NCI-H187 (cell line): ENCODE data around the gene IPPK.

Experiments used
- DNase-seq, 2 experiments: peaks; one replicate each; lab custom pipeline; 2025; lab: John Stamatoyannopoulos, UW

IPPK gene

GRCh38 chr9:92669890-92670708 lies at the start of gene IPPK:
IPPK (minus strand) TSS chr9:92670131; CDS start chr9:92669988, 143 bp downstream.
- DNase-seq = peak; percentile 86 to 91

- DNase-seq = no peak
Measured at GRCh38 chr9:92719028-92719647, 49.2 kb upstream of the IPPK start.

- DNase-seq = no peak
Measured at GRCh38 chr9:92718086-92719001, 48.4 kb upstream of the IPPK start.

GRCh38 chr9:92717201-92718085 lies 47.5 kb upstream of the IPPK start:
- DNase-seq = no peak

GRCh38 chr9:92716557-92716956 lies 46.6 kb upstream of the IPPK start:
- DNase-seq = peak in 1 of 2 experiments; percentile 3

GRCh38 chr9:92715488-92716231 lies 45.7 kb upstream of the IPPK start:
- DNase-seq = no peak

- no peak for DNase-seq
Measured at GRCh38 chr9:92714787-92715487, 45.0 kb upstream of the IPPK start.

- no peak for DNase-seq
Measured at GRCh38 chr9:92714016-92714415, 44.1 kb upstream of the IPPK start.

- DNase-seq = no peak
Measured at GRCh38 chr9:92713528-92713927, 43.6 kb upstream of the IPPK start.

- DNase-seq = no peak
Measured at GRCh38 chr9:92712767-92713166, 42.8 kb upstream of the IPPK start.

- no peak for DNase-seq
Measured at GRCh38 chr9:92711844-92712243, 41.9 kb upstream of the IPPK start.

GRCh38 chr9:92711146-92711545 lies 41.2 kb upstream of the IPPK start:
- DNase-seq = no peak

- no peak for DNase-seq
Measured at GRCh38 chr9:92710368-92710767, 40.4 kb upstream of the IPPK start.

- DNase-seq = no peak
Measured at GRCh38 chr9:92709954-92710353, 40.0 kb upstream of the IPPK start.

GRCh38 chr9:92709240-92709639 lies 39.3 kb upstream of the IPPK start:
- DNase-seq = no peak

GRCh38 chr9:92707530-92707929 lies 37.6 kb upstream of the IPPK start:
- DNase-seq = no peak

GRCh38 chr9:92706218-92706940 lies 36.4 kb upstream of the IPPK start:
- DNase-seq = no peak

- no peak for DNase-seq
Measured at GRCh38 chr9:92704528-92704927, 34.6 kb upstream of the IPPK start.

GRCh38 chr9:92696619-92697018 lies 26.7 kb upstream of the IPPK start:
- no peak for DNase-seq
